Body of pancreas (tissue), 4 donors: ENCODE data around the gene AHI1. TPM values are rescaled to one million over a fixed set of nuclear protein-coding genes. Genes with fewer than 3 reads are reported as not detected.

ENCODE experiments used
- ATAC-seq: fragments of 150-250 bp; one replicate; pipeline ENCODE4 v1.9.1; 2016
- DNase-seq, 4 donors: peaks; one replicate each; pipeline ENCODE4 v3.0.0-alpha.2; 2019
- H3K27ac ChIP-seq, 4 donors: fragments of 200-600 bp; sonication (generic); 1 replicate in 3 of 4; 2 replicates in 1 of 4; pipeline versions ENCODE4 v1.5.1 to v1.6.1; 2016 to 2019; ENCODE audit warnings: mild to moderate bottlenecking in 1 of 4, mixed read lengths in 1 of 4, moderate library complexity in 1 of 4
- H3K27me3 ChIP-seq, 2 donors: fragments of 200-600 bp; sonication (generic); one replicate each; pipeline ENCODE4 v1.6.0; 2016; ENCODE audit warnings: mild to moderate bottlenecking in 1 of 2
- H3K36me3 ChIP-seq, 2 donors: fragments of 200-600 bp; sonication (generic); replicated peaks in 1 of 2; 2 replicates each; pipeline ENCODE4 v1.5.1; 2016; ENCODE audit warnings: low read depth in 2 of 2; ENCODE audit not compliant: insufficient read depth in 1 of 2
- H3K4me1 ChIP-seq: fragments of 200-600 bp; sonication (generic); one replicate; pipeline ENCODE4 v1.6.0; 2016
- H3K4me3 ChIP-seq, 2 donors: fragments of 200-600 bp; sonication (generic); 1 replicate in 1 of 2; 2 replicates in 1 of 2; pipeline ENCODE4 v1.5.1; 2016 to 2019
- H3K9me3 ChIP-seq, 3 donors: fragments of 200-600 bp; sonication (generic); 1 replicate in 2 of 3; 2 replicates in 1 of 3; pipeline ENCODE4 v1.5.1; 2016
- POLR2A ChIP-seq, 3 donors: fragments of 450-650 bp; IDR thresholded peaks; one replicate each; pipeline ENCODE4 v1.6.1; 2016; ENCODE audit warnings: antibody characterized with exemption in 3 of 3, mild to moderate bottlenecking in 2 of 3
- WGBS, 2 donors: methylation state at CpG; one replicate each; pipeline ENCODE4 v1.1.5; 2017; 5-methylcytosine and 5-hydroxymethylcytosine counted together
- intact Hi-C: fragments of 100-400 bp; cut with DNase I; formaldehyde crosslinking; loops from one replicate; pipeline ENCODE4 v1.15.1; 2023
- total RNA-seq, 2 donors: library from RNA; depleted of rRNA; stranded (reverse); fragments of >200 nt; gene quantifications; one replicate each; pipeline ENCODE4 v1.1.0, GENCODE V29; 2016
- TF ChIP-seq, protein P1 (sequence below), 7 experiments: fragments of 450-650 bp in 4 of 7; fragments of 200-600 bp in 3 of 7; sonication (generic) in 3 of 7; IDR thresholded peaks; one replicate each; pipeline ENCODE4 v1.5.1; 2016 to 2019; ENCODE audit warnings: antibody characterized with exemption in 7 of 7

AHI1 gene
- total RNA-seq, 2 donors from 2014 or later = 20.2 to 107 TPM

DNA sequence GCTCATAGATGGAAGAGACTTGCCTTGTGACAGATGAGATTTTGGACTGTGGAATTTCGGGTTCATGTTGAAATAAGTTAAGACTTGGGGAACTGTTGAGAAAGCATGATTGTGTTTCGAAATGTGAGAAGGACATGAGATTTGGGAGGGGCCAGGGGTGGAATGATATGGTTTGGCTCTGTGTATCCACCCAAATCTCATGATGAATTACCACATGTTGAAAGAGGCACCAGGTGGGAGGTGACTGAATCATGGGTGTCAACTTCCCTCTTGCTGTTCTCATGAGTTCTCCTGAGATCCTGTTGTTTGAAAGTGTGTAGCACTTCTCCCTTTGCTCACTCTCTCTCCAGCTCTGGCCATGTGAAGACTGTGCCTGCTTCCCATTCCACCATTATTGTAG lies 17.9 kb downstream of the AHI1 start:
- intact Hi-C loops = no loop called here
- Histone ChIP-seq H3K36me3 (peaks cover 0 to 10% of the 10 kb centered on the region in 2 donors), H3K9me3 (peaks cover 0 to 23% (median 0%) of the 10 kb centered on the region in 3 donors)

DNA sequence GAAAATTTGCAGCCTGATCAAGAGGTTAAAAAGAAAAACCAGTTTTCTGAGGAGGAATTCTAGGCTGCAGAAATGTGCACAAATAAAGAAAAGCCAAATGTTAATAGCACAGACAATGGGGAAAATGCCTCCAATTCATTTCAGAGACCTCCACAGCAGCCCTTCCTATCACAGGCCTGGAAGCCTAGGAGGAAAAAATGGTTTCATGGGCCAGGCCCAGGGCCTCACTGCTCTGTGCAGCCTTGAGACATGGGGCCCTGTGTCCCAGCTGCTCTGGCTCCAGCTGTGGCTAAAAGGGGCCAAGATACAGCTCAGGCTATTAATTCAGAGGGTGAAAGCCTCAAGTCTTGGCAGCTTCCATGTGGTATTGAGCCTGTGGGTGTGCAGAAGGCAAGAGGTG lies 18.9 kb downstream of the AHI1 start:
- peaks cover 0 to 5% of the 10 kb centered on the region in 2 donors for H3K36me3 ChIP-seq
- DNase-seq (no peak), ATAC-seq (no peak)
- TF ChIP-seq, protein P1, sequence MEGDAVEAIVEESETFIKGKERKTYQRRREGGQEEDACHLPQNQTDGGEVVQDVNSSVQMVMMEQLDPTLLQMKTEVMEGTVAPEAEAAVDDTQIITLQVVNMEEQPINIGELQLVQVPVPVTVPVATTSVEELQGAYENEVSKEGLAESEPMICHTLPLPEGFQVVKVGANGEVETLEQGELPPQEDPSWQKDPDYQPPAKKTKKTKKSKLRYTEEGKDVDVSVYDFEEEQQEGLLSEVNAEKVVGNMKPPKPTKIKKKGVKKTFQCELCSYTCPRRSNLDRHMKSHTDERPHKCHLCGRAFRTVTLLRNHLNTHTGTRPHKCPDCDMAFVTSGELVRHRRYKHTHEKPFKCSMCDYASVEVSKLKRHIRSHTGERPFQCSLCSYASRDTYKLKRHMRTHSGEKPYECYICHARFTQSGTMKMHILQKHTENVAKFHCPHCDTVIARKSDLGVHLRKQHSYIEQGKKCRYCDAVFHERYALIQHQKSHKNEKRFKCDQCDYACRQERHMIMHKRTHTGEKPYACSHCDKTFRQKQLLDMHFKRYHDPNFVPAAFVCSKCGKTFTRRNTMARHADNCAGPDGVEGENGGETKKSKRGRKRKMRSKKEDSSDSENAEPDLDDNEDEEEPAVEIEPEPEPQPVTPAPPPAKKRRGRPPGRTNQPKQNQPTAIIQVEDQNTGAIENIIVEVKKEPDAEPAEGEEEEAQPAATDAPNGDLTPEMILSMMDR (IDR thresholded peaks at IDR 0.05) = no peak
- TF ChIP-seq POLR2A (IDR thresholded peaks at IDR 0.05) = no peak
- H3K4me3 ChIP-seq = no peak overlapping the region
- intact Hi-C loops = no loop called here
- H3K9me3 ChIP-seq = peaks cover 0 to 23% (median 0%) of the 10 kb centered on the region in 3 donors
- no peaks in the 10 kb centered on the region for H3K27me3 ChIP-seq
- no peak overlapping the region for H3K27ac ChIP-seq
- H3K4me1 ChIP-seq = no peaks in the 10 kb centered on the region

More for the DNA sequence above, 17.9 kb downstream of the AHI1 start:
- WGBS, 2 donors = 96 to 97% methylated on average over 2 of the region's 2 CpGs
- DNase-seq (no peak), ATAC-seq (no peak)
- no peak overlapping the region for H3K4me3 ChIP-seq
- H3K4me1 ChIP-seq = no peaks in the 10 kb centered on the region
- TF ChIP-seq POLR2A (IDR thresholded peaks at IDR 0.05) = no peak
- TF ChIP-seq, protein P1 (IDR thresholded peaks at IDR 0.05) = no peak
- no peak overlapping the region for H3K27ac ChIP-seq
- no peaks in the 10 kb centered on the region for H3K27me3 ChIP-seq

DNA sequence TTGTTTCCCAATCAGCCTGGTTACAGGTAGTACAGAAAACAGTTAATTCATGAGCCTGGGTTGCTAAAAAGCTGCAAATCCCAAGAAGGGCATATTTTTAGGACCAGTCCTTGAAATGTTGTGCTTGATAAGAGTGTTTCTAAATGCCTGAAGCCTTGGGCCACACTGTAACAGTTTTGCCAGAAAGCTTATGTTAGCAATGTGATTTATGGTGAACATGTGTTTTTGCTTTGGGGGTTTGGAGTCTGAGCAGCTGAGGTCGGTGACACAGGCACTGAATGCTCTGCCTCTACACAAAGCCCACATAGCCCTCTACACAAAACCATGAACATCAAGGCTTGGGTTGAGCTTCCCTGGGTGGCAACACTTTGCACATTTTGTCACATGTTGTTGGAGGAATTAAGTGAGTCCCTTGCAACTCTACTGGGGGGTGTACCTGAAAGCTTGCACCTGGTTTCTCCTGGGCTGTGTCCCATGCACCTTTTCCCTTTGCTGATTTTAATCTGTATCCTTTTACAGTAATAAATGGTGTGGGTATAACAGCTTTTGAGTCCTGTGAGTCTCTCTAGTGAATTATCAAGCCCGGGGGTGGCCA lies 22.2 kb downstream of the AHI1 start:
- 85 to 92% methylated on average over 2 of the region's 2 CpGs for WGBS, 2 donors
- TF ChIP-seq, protein P1 (IDR thresholded peaks at IDR 0.05) = no peak
- TF ChIP-seq POLR2A (IDR thresholded peaks at IDR 0.05) = no peak

DNA sequence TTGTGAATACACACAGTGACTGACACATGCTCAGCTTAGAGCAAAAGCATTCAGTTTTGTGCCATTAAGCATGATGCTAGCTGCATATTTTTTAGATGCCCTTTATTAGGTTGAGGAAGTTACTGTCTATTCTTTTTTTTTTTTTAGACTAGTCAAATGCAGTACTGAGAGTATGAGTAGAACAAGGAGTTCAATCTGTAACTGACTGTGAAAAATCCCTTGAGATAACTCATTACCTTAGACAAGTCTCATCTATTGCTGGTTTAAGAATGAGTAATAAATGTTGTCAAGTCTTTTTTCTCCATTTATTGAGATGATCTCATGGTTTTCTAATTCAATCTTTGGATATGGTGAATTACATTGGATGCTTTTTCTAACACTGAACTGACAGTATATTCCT lies 23.2 kb downstream of the AHI1 start:
- DNase-seq = no peak
- ATAC-seq = no peak
- Histone ChIP-seq H3K4me1 (no peaks in the 10 kb centered on the region), H3K36me3 (peaks cover 0 to 6% of the 10 kb centered on the region in 2 donors), H3K27ac (no peak overlapping the region), H3K27me3 (no peaks in the 10 kb centered on the region), H3K4me3 (no peak overlapping the region), H3K9me3 (peaks cover 0 to 8% (median 0%) of the 10 kb centered on the region in 3 donors)
- TF ChIP-seq, protein P1 (IDR thresholded peaks at IDR 0.05) = no peak
- no peak for TF ChIP-seq POLR2A (IDR thresholded peaks at IDR 0.05)
- intact Hi-C loops = no loop called here

More for the DNA sequence above, 22.2 kb downstream of the AHI1 start:
- Histone ChIP-seq H3K4me1 (no peaks in the 10 kb centered on the region), H3K36me3 (peaks cover 0 to 6% of the 10 kb centered on the region in 2 donors), H3K27me3 (no peaks in the 10 kb centered on the region), H3K4me3 (no peak overlapping the region), H3K9me3 (peaks cover 0 to 8% (median 0%) of the 10 kb centered on the region in 3 donors), H3K27ac (no peak overlapping the region)
- no peak for DNase-seq
- no peak for ATAC-seq
- intact Hi-C loops = no loop called here

DNA sequence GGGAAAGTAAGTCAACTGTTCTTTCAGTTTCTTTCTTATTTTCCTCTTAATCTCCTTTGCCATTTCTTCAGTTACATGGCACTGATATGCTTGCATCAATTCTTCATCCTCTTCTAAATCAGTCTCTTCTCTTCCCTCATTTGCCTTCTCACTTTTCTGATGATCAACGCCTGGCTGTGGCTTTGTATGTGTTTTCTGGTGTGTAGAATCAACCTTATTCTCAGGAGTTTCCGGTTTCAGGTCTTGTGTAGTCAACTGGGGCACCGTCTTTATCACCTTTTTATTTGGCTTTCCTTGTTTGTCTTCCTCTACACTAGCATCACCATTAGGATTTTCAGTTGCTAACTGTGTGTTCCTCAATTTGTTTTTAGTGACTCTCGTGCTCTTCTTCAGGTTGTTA lies 31.6 kb downstream of the AHI1 start:
- Histone ChIP-seq H3K4me1 (no peaks in the 10 kb centered on the region), H3K27me3 (no peaks in the 10 kb centered on the region), H3K36me3 (peaks cover 0 to 2% of the 10 kb centered on the region in 2 donors), H3K9me3 (no peaks in the 10 kb centered on the region), H3K27ac (no peak overlapping the region), H3K4me3 (no peak overlapping the region)
- intact Hi-C loops = no loop called here
- TF ChIP-seq, protein P1 (IDR thresholded peaks at IDR 0.05) = no peak
- TF ChIP-seq POLR2A (IDR thresholded peaks at IDR 0.05) = no peak
- DNase-seq (no peak), ATAC-seq (no peak)
- WGBS, 2 donors = 68 to 73% methylated on average over 4 of the region's 4 CpGs
